ENCODE measurements around the gene MYOCOS.

The MYOCOS gene

DNA sequence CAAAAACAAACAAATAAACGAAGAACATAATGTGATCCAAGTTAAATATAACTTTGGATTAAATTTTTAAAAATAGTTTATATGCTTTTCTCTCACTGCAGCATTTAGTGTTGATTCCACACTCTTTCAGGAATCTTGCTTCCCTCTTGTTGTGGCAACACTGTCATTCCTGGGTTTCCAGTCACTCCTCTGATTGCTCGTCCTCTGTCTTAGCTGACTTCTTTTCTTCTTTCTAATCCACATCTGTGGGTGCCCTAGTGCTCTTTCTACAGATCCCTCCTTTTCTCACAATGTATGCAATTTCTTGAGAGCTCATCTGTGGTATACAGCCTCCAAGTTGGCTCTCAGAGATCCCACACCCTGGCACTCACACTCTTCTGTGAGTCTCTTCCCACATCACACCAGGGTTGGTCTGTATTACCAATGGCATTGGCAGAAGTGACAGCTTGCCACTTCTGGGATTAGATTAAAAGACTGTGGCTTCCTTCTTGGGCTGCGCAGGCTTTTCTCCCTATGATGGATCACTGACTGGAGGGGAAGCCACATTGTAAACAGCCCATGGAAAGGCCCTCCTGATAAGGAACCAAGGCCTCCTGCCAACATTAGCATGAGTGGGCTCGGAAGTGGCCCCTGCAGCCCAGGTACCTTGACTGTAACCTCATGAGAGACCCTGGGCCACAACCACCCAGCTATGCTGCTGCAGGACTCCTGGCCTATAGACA is 42.0 kb downstream of the MYOCOS start:
- DNase-seq = no peak

DNA sequence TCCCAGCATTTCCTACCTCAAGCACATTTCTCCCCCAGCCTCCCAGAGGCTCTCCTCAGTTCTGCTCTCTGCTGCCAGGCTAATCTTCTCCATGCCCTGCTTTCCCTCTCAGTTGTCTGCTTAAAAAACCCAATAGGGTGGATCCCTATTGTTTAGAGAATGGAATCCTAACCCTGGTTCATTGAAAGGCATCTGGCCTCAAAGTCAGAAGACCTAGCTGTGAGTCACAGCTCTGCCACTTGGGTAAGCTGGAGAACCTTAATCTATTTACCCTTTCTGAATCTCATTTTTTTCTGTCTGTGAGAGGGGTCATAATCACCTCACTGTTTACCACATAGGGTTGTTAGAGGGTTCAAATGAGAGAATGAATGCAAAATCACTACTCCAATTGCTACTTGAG is 42.9 kb downstream of the MYOCOS start:
- DNase-seq = no peak

GRCh38 chr1:171666114-171666769 is 44.2 kb downstream of the MYOCOS start:
- DNase-seq = no peak

DNA sequence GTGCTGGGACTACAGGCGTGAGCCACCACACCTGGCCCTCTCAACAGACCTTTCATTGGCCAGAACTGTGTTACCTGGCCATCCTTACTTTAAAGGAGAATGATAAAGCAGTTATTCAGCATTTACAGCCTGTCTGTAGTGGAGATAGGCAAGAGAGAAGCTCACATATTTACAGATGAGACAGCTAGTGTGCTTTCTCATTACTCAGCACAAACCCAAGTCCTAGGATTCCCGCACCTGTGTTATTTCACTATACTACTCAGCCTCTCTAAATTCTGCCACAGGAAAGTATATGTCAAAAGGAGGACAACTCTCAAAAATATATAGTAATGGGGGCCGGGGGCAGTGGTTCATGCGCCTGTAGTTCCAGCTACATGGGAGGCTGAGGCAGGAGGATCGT is 46.3 kb downstream of the MYOCOS start:
- no peak for DNase-seq

DNA sequence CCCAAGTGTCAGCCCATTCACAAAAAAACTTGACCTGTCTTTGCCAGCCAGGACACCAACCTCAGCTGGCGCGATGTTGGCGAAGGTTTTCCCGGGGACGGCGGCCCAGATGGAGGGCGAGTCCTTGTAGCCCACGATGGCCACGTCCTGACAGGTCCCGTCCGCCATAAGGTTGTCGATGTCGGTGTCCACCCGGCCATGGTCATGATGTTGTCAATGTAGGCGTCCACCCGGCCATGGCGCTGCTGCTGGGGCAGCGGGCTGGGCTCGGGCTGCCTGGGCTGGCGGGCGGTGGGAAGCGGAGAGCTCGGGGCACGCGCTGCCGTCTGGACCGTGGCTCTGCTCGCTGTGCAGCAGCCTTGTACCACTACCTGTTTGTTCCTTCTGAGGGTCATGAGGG is 48.7 kb downstream of the MYOCOS start:
- DNase-seq = no peak

- DNase-seq = no peak
Observed at GRCh38 chr1:171674431-171675405, 52.7 kb downstream of the MYOCOS start.
